Neuron (in vitro differentiated cells): ENCODE measurements around the gene TMEM236.

ENCODE experiments used
- H2AFZ ChIP-seq: one replicate; pipeline ENCODE4 v1.6.1; 2013; ENCODE audit warnings: low read depth, mild to moderate bottlenecking, inconsistent platforms, low read length, moderate library complexity
- H3K27me3 ChIP-seq: one replicate; pipeline ENCODE4 v1.6.1; 2013; ENCODE audit warnings: low read length; ENCODE audit not compliant: insufficient read depth
- H3K36me3 ChIP-seq: one replicate; pipeline ENCODE4 v1.6.1; 2013; ENCODE audit warnings: low read length; ENCODE audit not compliant: insufficient read depth
- H3K4me1 ChIP-seq: one replicate; pipeline ENCODE4 v1.6.1; 2013; ENCODE audit warnings: low read length; ENCODE audit not compliant: insufficient read depth
- H3K4me3 ChIP-seq: 2 replicates; pipeline ENCODE4 v1.5.1; 2013; ENCODE audit warnings: mild to moderate bottlenecking, low read length, moderate library complexity
- H3K9me3 ChIP-seq: one replicate; pipeline ENCODE4 v1.6.1; 2013; ENCODE audit warnings: low read length

Gene TMEM236

GRCh38 chr10:17731331-17732020 is 20.5 kb upstream of the TMEM236 start:
- no peaks in the 10 kb centered on the region for H3K4me1 ChIP-seq

GRCh38 chr10:17733620-17734019 is 18.4 kb upstream of the TMEM236 start:
- H3K4me1 ChIP-seq, result no peaks in the 10 kb centered on the region
- H2AFZ ChIP-seq, result no peak overlapping the region
- H3K27me3 ChIP-seq, result no peaks in the 10 kb centered on the region
- no peak overlapping the region for H3K4me3 ChIP-seq
- H3K9me3 ChIP-seq, result no peaks in the 10 kb centered on the region
- H3K36me3 ChIP-seq, result no peaks in the 10 kb centered on the region

More at GRCh38 chr10:17731331-17732020, 20.5 kb upstream of the TMEM236 start:
- Histone ChIP-seq H3K36me3 (no peaks in the 10 kb centered on the region), H2AFZ (no peak overlapping the region), H3K4me3 (no peak overlapping the region), H3K27me3 (no peaks in the 10 kb centered on the region), H3K9me3 (no peaks in the 10 kb centered on the region)

GRCh38 chr10:17734432-17735080 is 17.4 kb upstream of the TMEM236 start:
- H3K27me3 ChIP-seq, result no peaks in the 10 kb centered on the region
- H3K4me1 ChIP-seq, result no peaks in the 10 kb centered on the region
- no peaks in the 10 kb centered on the region for H3K36me3 ChIP-seq
- no peak overlapping the region for H2AFZ ChIP-seq
- H3K4me3 ChIP-seq, result no peak overlapping the region
- H3K9me3 ChIP-seq, result no peaks in the 10 kb centered on the region

DNA sequence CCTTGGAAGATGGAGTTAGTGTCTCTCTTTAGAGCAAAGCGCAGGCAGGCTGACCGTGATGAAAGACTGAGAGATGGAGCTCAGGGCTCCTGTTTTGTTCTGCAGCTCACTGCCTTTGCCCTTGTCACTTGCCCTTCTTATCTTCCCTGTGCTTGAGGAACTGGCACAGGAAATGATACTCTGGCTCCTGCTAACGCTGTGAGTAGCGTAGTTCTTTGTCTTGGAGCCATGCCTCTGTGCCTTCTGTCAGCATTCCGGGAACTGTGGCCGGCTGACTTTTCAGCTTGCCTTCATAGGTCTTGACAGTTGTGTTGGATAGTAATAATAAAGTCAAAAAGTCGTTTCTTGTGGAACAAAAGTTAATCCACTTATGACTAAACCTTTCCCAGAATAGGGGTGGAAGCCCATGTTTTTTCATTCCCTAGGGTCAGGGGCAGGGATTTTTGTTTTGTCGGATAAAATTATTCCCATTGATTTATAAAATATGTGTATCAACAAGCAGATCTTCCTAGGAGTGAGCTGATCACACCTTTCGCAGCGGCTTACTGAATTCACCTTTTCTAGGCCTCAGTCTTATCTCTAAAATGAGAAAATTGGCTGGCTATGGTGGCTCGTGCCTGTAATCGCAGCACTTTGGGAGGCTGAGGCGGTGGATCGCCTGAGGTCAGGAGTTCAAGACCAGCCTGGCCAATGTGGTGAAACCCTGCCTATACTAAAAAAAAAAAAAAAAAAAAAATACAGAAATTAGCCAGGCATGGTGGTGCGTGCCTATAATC is 16.6 kb upstream of the TMEM236 start:
- no peaks in the 10 kb centered on the region for H3K27me3 ChIP-seq
- H2AFZ ChIP-seq, result no peak overlapping the region
- H3K4me1 ChIP-seq, result no peaks in the 10 kb centered on the region
- no peaks in the 10 kb centered on the region for H3K9me3 ChIP-seq
- no peaks in the 10 kb centered on the region for H3K36me3 ChIP-seq
- H3K4me3 ChIP-seq, result no peak overlapping the region

GRCh38 chr10:17736223-17736622 is 15.8 kb upstream of the TMEM236 start:
- Histone ChIP-seq H3K36me3 (no peaks in the 10 kb centered on the region), H3K4me3 (no peak overlapping the region), H3K27me3 (no peaks in the 10 kb centered on the region), H3K4me1 (no peaks in the 10 kb centered on the region), H2AFZ (no peak overlapping the region), H3K9me3 (no peaks in the 10 kb centered on the region)

DNA sequence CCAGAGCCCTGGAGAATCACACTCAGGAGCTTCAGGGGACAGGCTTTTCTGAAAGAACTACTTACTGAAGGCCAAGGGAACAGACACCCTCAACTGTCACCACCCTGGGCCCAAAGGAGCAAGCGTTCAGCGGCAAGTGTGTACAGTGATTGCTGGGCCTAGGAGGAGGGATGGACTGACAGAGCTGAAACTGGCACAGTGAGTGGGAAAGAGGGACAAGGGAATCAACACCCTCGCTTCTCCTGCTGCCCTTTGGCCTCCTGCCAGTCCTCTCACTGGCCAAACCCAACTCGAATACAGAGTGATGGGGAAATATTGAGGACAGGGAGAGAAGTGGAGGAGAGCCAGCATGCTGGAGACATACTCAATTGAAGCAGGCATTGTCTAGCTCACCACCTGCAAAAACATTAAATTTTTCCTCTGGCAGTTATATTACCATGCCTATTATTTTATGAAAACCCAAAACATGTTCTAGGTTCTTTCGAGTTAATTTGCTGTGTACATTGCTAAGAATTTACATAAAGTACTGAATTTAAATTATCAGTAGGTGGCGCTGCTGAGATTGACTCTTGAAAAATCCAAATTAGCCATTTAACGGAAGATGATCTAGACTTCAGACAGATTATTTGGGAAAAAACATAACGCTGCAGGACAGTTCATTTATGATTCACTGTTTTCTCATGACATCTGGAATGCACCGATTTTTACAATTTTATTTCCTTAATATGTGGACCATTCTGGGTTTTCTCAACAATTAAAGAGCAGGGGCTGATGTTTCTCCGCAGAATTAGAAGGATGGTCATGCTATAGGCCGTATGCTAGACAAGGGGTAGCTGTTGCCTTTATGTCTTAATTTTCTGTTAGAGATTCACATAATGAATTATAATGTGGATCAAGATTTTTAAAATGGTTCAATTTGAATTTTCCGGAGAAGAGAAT is 14.7 kb upstream of the TMEM236 start:
- H3K27me3 ChIP-seq, result no peaks in the 10 kb centered on the region
- H3K4me1 ChIP-seq, result no peaks in the 10 kb centered on the region
- no peak overlapping the region for H2AFZ ChIP-seq
- H3K4me3 ChIP-seq, result no peak overlapping the region
- H3K9me3 ChIP-seq, result no peaks in the 10 kb centered on the region
- no peaks in the 10 kb centered on the region for H3K36me3 ChIP-seq

GRCh38 chr10:17740668-17741067 is 11.3 kb upstream of the TMEM236 start:
- H3K4me1 ChIP-seq, result no peaks in the 10 kb centered on the region

DNA sequence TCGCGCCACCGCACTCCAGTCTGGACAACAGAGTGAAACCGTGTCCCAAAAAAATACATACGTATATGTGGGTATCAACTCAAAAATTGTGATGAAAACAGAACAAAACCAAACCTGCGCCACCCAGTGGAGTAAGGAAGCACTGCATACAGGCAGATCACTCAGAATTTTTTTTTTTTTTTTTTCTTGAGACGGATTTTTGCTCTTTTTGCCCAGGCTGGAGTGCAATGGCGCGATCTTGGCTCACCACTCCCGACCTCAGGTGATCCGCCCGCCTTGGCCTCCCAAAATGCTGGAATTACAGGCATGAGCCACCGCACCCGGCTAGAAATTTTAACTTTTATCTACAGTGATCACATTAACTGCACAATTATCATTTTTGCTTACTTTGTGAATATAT is 9.1 kb upstream of the TMEM236 start:
- H3K9me3 ChIP-seq, result no peaks in the 10 kb centered on the region
- H3K4me1 ChIP-seq, result no peaks in the 10 kb centered on the region
- H3K36me3 ChIP-seq, result no peaks in the 10 kb centered on the region
- H2AFZ ChIP-seq, result no peak overlapping the region
- no peak overlapping the region for H3K4me3 ChIP-seq
- H3K27me3 ChIP-seq, result no peaks in the 10 kb centered on the region

More at GRCh38 chr10:17740668-17741067, 11.3 kb upstream of the TMEM236 start:
- H3K27me3 ChIP-seq, result no peaks in the 10 kb centered on the region
- H2AFZ ChIP-seq, result no peak overlapping the region
- no peak overlapping the region for H3K4me3 ChIP-seq
- H3K36me3 ChIP-seq, result no peaks in the 10 kb centered on the region
- no peaks in the 10 kb centered on the region for H3K9me3 ChIP-seq

GRCh38 chr10:17743437-17743836 is 8.6 kb upstream of the TMEM236 start:
- Histone ChIP-seq H2AFZ (no peak overlapping the region), H3K36me3 (no peaks in the 10 kb centered on the region), H3K27me3 (no peaks in the 10 kb centered on the region), H3K4me3 (no peak overlapping the region), H3K9me3 (no peaks in the 10 kb centered on the region), H3K4me1 (no peaks in the 10 kb centered on the region)

DNA sequence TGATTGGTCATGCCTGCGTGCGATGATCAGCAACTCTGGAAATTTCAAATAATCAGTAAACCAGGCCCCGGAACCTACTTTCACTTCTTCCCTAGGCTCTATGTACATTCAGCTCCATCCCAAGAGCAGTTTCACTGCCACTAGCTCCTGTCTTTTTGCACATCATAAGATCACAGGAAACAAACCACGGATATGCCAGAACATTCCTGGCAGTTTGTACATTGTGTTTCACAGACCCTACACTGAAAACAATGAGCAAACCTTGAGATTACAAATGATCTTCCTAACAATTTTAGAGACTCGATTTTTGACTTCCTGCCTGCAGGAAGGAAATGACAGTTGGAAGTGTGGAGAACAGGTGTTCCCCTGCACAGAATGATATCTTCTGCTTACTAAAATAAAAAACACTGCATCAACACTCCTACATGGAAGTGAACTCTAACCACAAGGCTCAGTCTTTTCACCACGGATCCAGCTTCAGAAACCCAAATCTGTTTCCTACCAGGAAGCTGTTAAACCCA is 7.6 kb upstream of the TMEM236 start:
- H3K4me1 ChIP-seq, result no peaks in the 10 kb centered on the region
- no peaks in the 10 kb centered on the region for H3K36me3 ChIP-seq
- no peak overlapping the region for H2AFZ ChIP-seq
- H3K9me3 ChIP-seq, result no peaks in the 10 kb centered on the region
- H3K27me3 ChIP-seq, result no peaks in the 10 kb centered on the region
- H3K4me3 ChIP-seq, result no peak overlapping the region

- Histone ChIP-seq H2AFZ (no peak overlapping the region), H3K4me3 (no peak overlapping the region)
Measured at GRCh38 chr10:17747883-17748550, 4.0 kb upstream of the TMEM236 start.

GRCh38 chr10:17749890-17750289 is 2.1 kb upstream of the TMEM236 start:
- Histone ChIP-seq H3K4me3 (no peak overlapping the region), H3K9me3 (no peaks in the 10 kb centered on the region), H2AFZ (no peak overlapping the region), H3K4me1 (no peaks in the 10 kb centered on the region), H3K36me3 (no peaks in the 10 kb centered on the region), H3K27me3 (no peaks in the 10 kb centered on the region)

More at GRCh38 chr10:17747883-17748550, 4.0 kb upstream of the TMEM236 start:
- Histone ChIP-seq H3K36me3 (no peaks in the 10 kb centered on the region), H3K4me1 (no peaks in the 10 kb centered on the region), H3K27me3 (no peaks in the 10 kb centered on the region), H3K9me3 (no peaks in the 10 kb centered on the region)
